Measurements from ENCODE around the gene NCAM1.

NCAM1 gene

DNA sequence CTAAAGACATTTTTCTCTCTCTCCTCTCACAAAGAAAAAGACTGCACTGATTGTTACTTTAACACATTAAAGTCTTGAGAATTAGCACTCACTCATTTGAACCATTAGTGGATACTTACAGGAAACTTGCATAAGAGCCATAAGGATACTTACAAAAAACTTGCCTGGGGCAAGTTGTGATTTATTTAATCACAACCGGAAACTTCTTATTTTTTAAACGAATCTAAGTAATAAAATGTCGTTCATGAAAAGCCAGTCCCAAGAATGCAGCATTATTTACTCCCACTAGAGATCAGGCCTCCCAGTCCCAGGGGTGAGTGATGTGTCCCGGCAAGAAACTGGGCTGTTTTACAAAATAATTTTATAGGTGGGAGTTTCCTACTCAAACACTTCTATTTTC is 293.9 kb downstream of the NCAM1 start:
- H3K4me3 ChIP-seq (ENCODE audit: extremely low read depth, insufficient read depth, low read length, poor library complexity, severe bottlenecking): no peak overlapping the region
- H3K4me1 ChIP-seq (ENCODE audit: control insufficient read depth, insufficient read depth, low read length, poor library complexity, severe bottlenecking): no peaks in the 10 kb centered on the region
- no peaks in the 10 kb centered on the region for H3K9me3 ChIP-seq (ENCODE audit: control insufficient read depth, low read length)
- 86 to 90% methylated on average over 2 of the region's 4 CpGs for WGBS, 2 experiments (ENCODE audit: insufficient coverage in 2 of 2)
- no peak overlapping the region for H3K27ac ChIP-seq (ENCODE audit: low read depth, low read length, severe bottlenecking)
- H3K36me3 ChIP-seq (ENCODE audit: control insufficient read depth, insufficient read depth, low read length): no peaks in the 10 kb centered on the region

DNA sequence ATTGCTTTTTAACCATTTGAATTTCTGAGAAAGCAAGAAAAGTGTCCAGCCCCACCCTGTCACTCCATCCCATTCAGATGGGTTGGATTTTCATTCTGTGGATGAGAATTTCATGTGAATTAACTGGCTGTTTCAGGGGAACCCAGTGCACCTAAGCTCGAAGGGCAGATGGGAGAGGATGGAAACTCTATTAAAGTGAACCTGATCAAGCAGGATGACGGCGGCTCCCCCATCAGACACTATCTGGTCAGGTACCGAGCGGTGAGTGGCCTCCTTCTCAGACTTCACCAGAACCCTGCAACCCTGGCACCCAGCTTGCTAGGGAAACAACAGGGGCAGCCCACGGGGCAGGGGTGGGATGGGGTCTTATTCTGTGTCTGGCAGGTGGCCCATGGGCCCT is 294.5 kb downstream of the NCAM1 start:
- 82 to 100% methylated on average over 2 to 5 of the region's 6 CpGs for WGBS, 2 experiments (ENCODE audit: insufficient coverage in 2 of 2)
- H3K27ac ChIP-seq (ENCODE audit: low read depth, low read length, severe bottlenecking): no peak overlapping the region

DNA sequence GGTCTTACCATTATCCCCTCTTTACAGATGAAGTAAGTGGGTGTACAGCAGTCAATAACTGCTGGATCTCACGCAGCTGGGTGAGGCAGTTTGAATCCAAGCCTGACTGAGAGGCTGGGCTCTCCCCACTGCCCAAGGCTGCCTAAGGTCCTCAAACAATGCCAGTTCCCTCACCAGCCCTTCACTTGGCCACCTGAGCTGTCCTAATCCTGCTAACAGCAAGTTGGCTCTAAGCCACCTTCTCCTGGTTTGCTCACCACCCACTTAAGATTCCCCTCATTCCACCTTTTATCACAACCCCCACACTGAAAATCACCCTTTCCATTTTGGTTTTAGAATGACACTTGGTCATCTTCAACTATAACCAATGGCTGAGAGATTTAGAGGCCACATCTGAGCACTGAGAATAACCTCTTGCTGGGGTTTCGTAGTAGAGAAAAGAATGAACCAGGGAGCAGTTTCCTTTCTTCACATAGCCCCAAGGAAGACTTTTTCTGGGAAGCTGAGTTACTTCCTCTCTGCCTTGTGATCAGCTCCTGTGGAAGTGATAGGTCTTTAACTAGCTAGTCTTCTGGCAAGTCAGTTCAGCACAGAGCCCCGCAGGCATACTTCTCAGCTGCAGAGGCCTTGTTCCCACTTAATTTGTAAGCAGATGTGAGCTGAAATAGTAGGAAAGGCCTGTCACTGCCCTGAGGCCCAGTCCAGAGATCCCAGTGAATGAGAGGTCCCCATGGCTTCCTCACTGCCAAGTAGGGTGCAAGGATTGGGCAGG is 295.4 kb downstream of the NCAM1 start:
- 88 to 89% methylated on average over 3 of the region's 3 CpGs for WGBS, 2 experiments (ENCODE audit: insufficient coverage in 2 of 2)
- Histone ChIP-seq H3K4me1 (ENCODE audit: control insufficient read depth, insufficient read depth, low read length, poor library complexity, severe bottlenecking) (no peaks in the 10 kb centered on the region), H3K4me3 (ENCODE audit: extremely low read depth, insufficient read depth, low read length, poor library complexity, severe bottlenecking) (no peak overlapping the region), H3K27ac (ENCODE audit: low read depth, low read length, severe bottlenecking) (no peak overlapping the region), H3K36me3 (ENCODE audit: control insufficient read depth, insufficient read depth, low read length) (no peaks in the 10 kb centered on the region), H3K9me3 (ENCODE audit: control insufficient read depth, low read length) (no peaks in the 10 kb centered on the region)

More for the DNA sequence above, 294.5 kb downstream of the NCAM1 start:
- no peak overlapping the region for H3K4me3 ChIP-seq (ENCODE audit: extremely low read depth, insufficient read depth, low read length, poor library complexity, severe bottlenecking)
- no peaks in the 10 kb centered on the region for H3K4me1 ChIP-seq (ENCODE audit: control insufficient read depth, insufficient read depth, low read length, poor library complexity, severe bottlenecking)
- H3K9me3 ChIP-seq (ENCODE audit: control insufficient read depth, low read length): no peaks in the 10 kb centered on the region
- H3K36me3 ChIP-seq (ENCODE audit: control insufficient read depth, insufficient read depth, low read length): no peaks in the 10 kb centered on the region

DNA sequence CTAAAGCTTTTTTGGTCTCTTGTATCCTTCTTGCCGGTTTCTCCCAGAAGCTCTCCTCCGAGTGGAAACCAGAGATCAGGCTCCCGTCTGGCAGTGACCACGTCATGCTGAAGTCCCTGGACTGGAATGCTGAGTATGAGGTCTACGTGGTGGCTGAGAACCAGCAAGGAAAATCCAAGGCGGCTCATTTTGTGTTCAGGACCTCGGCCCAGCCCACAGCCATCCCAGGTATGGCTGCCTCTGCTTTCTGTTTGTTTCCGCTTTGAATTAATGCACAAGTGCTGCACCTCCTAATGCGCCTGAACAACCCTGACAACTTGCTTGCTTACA is 298.8 kb downstream of the NCAM1 start:
- Histone ChIP-seq H3K27ac (ENCODE audit: low read depth, low read length, severe bottlenecking) (no peak overlapping the region), H3K36me3 (ENCODE audit: control insufficient read depth, insufficient read depth, low read length) (no peaks in the 10 kb centered on the region), H3K4me1 (ENCODE audit: control insufficient read depth, insufficient read depth, low read length, poor library complexity, severe bottlenecking) (no peaks in the 10 kb centered on the region), H3K4me3 (ENCODE audit: extremely low read depth, insufficient read depth, low read length, poor library complexity, severe bottlenecking) (no peak overlapping the region), H3K9me3 (ENCODE audit: control insufficient read depth, low read length) (no peaks in the 10 kb centered on the region)
- 95 to 96% methylated on average over 7 to 9 of the region's 9 CpGs for WGBS, 2 experiments (ENCODE audit: insufficient coverage in 2 of 2)

DNA sequence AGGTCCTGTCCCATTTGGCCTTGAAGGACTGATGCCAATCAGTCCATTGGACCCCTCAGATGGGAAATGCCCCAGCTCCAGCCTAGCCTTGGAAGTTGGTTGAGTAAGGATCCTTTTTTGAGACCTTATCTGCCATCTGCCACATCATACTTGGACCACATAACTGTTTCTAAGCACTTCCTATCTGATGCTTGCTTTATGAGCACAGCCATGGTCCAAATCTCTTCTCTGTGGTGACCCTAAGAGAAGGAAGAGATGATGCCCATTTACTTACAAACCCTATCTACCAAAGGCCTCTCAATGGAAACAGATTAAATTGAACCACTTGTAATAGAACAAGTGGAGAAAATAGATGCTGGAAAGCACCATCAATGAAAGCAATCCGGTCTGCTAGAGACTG is 299.3 kb downstream of the NCAM1 start:
- H3K4me1 ChIP-seq (ENCODE audit: control insufficient read depth, insufficient read depth, low read length, poor library complexity, severe bottlenecking): no peaks in the 10 kb centered on the region
- H3K4me3 ChIP-seq (ENCODE audit: extremely low read depth, insufficient read depth, low read length, poor library complexity, severe bottlenecking): no peak overlapping the region
- no peaks in the 10 kb centered on the region for H3K9me3 ChIP-seq (ENCODE audit: control insufficient read depth, low read length)
- no peaks in the 10 kb centered on the region for H3K36me3 ChIP-seq (ENCODE audit: control insufficient read depth, insufficient read depth, low read length)
- no peak overlapping the region for H3K27ac ChIP-seq (ENCODE audit: low read depth, low read length, severe bottlenecking)
- WGBS, 2 experiments (ENCODE audit: insufficient coverage in 2 of 2): 86 to 89% methylated on average over 1 of the region's 1 CpG

DNA sequence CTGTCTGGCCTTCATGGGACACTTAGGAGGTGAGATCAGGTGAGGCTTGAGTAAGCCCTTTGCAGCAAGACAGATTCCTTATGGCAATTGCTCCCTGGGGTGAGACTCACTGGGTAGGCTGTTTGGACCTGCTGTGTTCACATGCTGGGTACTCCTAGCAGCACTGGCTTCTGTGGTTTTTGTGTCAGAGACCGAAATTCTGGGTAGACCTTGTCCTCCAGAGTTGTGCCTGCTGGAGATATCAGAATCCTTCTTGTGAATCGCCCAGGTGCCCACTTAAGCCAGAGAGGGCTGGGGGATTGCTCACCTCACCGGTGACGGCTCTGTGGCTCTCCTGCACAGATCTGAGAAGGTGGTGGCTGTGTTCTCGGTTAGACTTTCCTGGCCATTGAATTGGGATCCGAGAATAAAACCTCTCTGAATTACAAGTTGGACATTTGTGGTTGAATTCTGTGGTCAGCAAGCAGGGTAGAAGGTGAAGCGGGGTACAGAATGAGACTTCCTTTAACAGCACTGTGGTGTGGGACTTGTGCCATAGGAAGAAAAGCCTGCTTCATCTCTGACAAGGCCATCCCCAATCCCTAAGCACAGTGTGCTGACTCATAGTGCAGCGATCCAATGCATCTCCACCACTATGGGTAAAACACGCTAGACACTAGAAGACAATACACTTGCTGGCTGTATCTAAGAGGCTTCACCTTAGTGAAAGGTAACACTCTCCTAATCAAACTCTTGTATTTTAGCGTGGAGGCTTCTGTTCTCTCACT is 300.7 kb downstream of the NCAM1 start:
- Histone ChIP-seq H3K4me1 (ENCODE audit: control insufficient read depth, insufficient read depth, low read length, poor library complexity, severe bottlenecking) (no peaks in the 10 kb centered on the region), H3K9me3 (ENCODE audit: control insufficient read depth, low read length) (no peaks in the 10 kb centered on the region), H3K4me3 (ENCODE audit: extremely low read depth, insufficient read depth, low read length, poor library complexity, severe bottlenecking) (no peak overlapping the region), H3K36me3 (ENCODE audit: control insufficient read depth, insufficient read depth, low read length) (no peaks in the 10 kb centered on the region), H3K27ac (ENCODE audit: low read depth, low read length, severe bottlenecking) (no peak overlapping the region)
- 86 to 93% methylated on average over 8 of the region's 10 CpGs for whole genome bisulfite sequencing, 2 experiments (ENCODE audit: insufficient coverage in 2 of 2)

DNA sequence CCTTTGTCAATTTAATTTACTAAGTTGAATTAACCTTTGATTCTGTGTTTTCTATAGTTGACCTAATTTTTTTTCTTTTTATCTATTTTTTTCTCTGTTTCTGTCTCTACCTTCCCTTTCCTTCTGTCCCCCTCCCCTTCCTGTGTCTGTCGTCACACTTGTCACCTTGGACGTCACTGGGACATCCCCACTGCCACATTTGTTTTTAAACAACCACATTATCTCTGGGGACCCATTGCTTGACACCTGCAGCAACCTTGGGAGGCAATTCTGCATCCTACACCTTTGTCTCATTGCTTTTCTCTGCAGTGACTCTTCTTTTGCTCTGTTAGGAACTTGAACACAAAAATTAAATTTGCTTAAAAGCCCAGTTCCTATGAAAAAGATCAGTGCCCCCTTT is 301.4 kb downstream of the NCAM1 start:
- Histone ChIP-seq H3K9me3 (ENCODE audit: control insufficient read depth, low read length) (no peaks in the 10 kb centered on the region), H3K36me3 (ENCODE audit: control insufficient read depth, insufficient read depth, low read length) (no peaks in the 10 kb centered on the region), H3K4me3 (ENCODE audit: extremely low read depth, insufficient read depth, low read length, poor library complexity, severe bottlenecking) (no peak overlapping the region), H3K4me1 (ENCODE audit: control insufficient read depth, insufficient read depth, low read length, poor library complexity, severe bottlenecking) (no peaks in the 10 kb centered on the region), H3K27ac (ENCODE audit: low read depth, low read length, severe bottlenecking) (no peak overlapping the region)
- 88% methylated on average over 2 of the region's 2 CpGs; no CpG with 5 or more reads in 1 of the 2 experiments for WGBS, 2 experiments (ENCODE audit: insufficient coverage in 2 of 2)

DNA sequence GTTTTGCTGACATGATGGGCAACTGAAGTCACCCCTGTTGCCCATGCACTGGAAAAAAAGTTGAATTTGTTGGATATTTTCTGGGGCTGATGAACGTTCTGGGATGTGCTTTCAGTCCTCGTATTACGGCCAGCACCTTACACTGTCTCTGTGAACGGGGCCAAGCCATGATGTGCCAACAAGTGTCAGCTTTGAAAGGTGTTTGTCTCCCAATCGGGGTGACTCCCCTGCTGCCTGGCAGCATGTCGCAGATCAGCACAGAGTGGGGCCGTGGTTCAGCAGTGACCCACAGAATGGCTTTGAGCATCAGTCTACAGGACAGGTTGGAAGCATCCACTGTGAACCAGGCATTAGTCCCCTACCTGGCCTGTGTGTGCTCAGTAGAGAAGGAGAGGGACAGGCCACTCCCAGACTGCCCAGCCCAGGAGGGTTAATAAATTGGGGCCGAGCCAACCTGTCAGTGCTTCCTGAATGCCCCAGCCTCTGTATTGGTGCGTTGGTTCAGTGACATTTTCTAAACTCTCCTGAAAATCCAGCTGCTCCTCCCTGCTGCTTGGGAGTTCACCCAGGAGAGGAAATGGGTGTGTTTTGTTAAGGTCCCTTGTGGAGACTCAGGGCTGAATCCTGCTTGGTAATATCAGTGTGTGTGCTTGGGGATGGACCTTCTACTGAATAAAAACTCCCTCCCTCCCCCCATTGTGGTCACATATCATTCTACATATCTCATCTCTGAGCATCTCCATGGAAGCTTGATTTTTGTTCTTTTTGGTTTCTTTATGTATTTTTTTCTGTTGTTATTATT is 302.4 kb downstream of the NCAM1 start:
- Histone ChIP-seq H3K9me3 (ENCODE audit: control insufficient read depth, low read length) (no peaks in the 10 kb centered on the region), H3K36me3 (ENCODE audit: control insufficient read depth, insufficient read depth, low read length) (no peaks in the 10 kb centered on the region), H3K4me3 (ENCODE audit: extremely low read depth, insufficient read depth, low read length, poor library complexity, severe bottlenecking) (no peak overlapping the region), H3K4me1 (ENCODE audit: control insufficient read depth, insufficient read depth, low read length, poor library complexity, severe bottlenecking) (no peaks in the 10 kb centered on the region), H3K27ac (ENCODE audit: low read depth, low read length, severe bottlenecking) (no peak overlapping the region)
- 83 to 92% methylated on average over 7 to 8 of the region's 9 CpGs for WGBS, 2 experiments (ENCODE audit: insufficient coverage in 2 of 2)

DNA sequence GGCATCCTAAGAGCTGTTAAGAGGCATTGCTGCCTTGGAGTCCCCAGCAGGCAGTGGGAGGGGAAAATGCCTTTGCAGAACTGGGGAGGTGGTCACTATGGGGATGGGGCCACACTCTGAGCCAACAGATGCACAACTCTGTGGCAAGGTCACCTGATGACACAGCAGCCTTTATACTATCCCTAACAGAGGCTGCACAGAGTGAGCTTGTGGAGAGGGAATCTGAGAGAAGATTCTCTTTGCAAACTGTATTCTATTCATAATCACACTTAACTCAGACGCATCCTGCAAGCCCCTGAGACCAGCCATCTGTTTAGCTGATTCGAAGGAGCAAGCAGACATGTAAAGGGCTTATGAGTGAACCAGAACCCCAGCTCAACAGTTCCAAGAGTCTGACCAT is 304.1 kb downstream of the NCAM1 start:
- no peak overlapping the region for H3K27ac ChIP-seq (ENCODE audit: low read depth, low read length, severe bottlenecking)
- no peaks in the 10 kb centered on the region for H3K36me3 ChIP-seq (ENCODE audit: control insufficient read depth, insufficient read depth, low read length)
- no peaks in the 10 kb centered on the region for H3K9me3 ChIP-seq (ENCODE audit: control insufficient read depth, low read length)
- no peak overlapping the region for H3K4me3 ChIP-seq (ENCODE audit: extremely low read depth, insufficient read depth, low read length, poor library complexity, severe bottlenecking)
- H3K4me1 ChIP-seq (ENCODE audit: control insufficient read depth, insufficient read depth, low read length, poor library complexity, severe bottlenecking): no peaks in the 10 kb centered on the region
- 71 to 100% methylated on average over 1 of the region's 2 CpGs for WGBS, 2 experiments (ENCODE audit: insufficient coverage in 2 of 2)

DNA sequence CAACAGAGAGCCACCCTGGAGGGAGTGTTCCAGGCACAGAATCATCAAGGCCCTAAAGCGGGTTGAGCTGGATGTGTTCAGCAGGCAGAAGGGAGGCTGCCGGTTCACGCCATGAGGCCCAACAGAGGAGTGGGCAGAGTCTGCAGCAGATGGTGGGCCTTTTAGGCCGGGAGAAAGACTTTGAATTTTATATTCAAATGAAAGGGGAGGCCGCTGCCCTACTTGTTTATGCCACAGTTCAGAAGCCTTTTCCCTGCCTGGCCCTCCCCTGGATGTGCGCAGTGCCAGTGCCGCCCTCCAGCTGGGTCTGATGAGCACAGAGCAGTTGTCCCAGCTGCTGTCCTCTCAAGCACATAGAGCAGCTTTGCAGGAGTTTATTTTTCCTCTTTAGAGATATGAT is 306.3 kb downstream of the NCAM1 start:
- Histone ChIP-seq H3K27ac (ENCODE audit: low read depth, low read length, severe bottlenecking) (no peak overlapping the region), H3K36me3 (ENCODE audit: control insufficient read depth, insufficient read depth, low read length) (no peaks in the 10 kb centered on the region), H3K4me3 (ENCODE audit: extremely low read depth, insufficient read depth, low read length, poor library complexity, severe bottlenecking) (no peak overlapping the region), H3K4me1 (ENCODE audit: control insufficient read depth, insufficient read depth, low read length, poor library complexity, severe bottlenecking) (no peaks in the 10 kb centered on the region), H3K9me3 (ENCODE audit: control insufficient read depth, low read length) (no peaks in the 10 kb centered on the region)
- 81 to 92% methylated on average over 4 to 5 of the region's 7 CpGs for WGBS, 2 experiments (ENCODE audit: insufficient coverage in 2 of 2)
